Spleen (tissue), 11 donors: ENCODE measurements around the gene PYGO2. TPM values are rescaled to one million over a fixed set of nuclear protein-coding genes. Genes with fewer than 3 reads are reported as not detected.

Experiments
- DNase-seq: peaks from one replicate; pipeline ENCODE4 v3.0.0-alpha.2; 2020
- H3K27ac ChIP-seq, 8 donors: fragments of 200-600 bp; sonication (generic) in 7 of 8; 1 replicate in 4 of 8; 2 replicates in 4 of 8; pipeline versions ENCODE4 v1.5.0 to v1.8.0; 2016 to 2021; ENCODE audit warnings: inconsistent platforms in 4 of 8, mild to moderate bottlenecking in 4 of 8, moderate library complexity in 1 of 8
- H3K27me3 ChIP-seq, 7 donors: fragments of 200-600 bp; sonication (generic) in 6 of 7; replicated peaks in 1 of 7; 1 replicate in 4 of 7; 2 replicates in 3 of 7; pipeline versions ENCODE4 v1.5.0 to v1.8.0; 2016 to 2021; ENCODE audit warnings: inconsistent platforms in 3 of 7, mild to moderate bottlenecking in 1 of 7
- H3K36me3 ChIP-seq, 6 donors: fragments of 200-600 bp; sonication (generic) in 5 of 6; 1 replicate in 4 of 6; 2 replicates in 2 of 6; pipeline versions ENCODE4 v1.5.0 to v1.8.0; 2016 to 2021; ENCODE audit warnings: inconsistent platforms in 2 of 6
- H3K4me1 ChIP-seq, 6 donors: fragments of 200-600 bp; sonication (generic) in 5 of 6; 1 replicate in 3 of 6; 2 replicates in 3 of 6; pipeline versions ENCODE4 v1.5.0 to v1.8.0; 2016 to 2021; ENCODE audit warnings: inconsistent platforms in 3 of 6
- H3K4me3 ChIP-seq, 8 donors: fragments of 200-600 bp; sonication (generic) in 7 of 8; 1 replicate in 4 of 8; 2 replicates in 4 of 8; pipeline versions ENCODE4 v1.5.0 to v1.8.0; 2016 to 2021; ENCODE audit warnings: inconsistent platforms in 4 of 8, mild to moderate bottlenecking in 4 of 8, moderate library complexity in 2 of 8
- H3K9me3 ChIP-seq, 8 donors: fragments of 200-600 bp; sonication (generic) in 7 of 8; 1 replicate in 4 of 8; 2 replicates in 4 of 8; pipeline versions ENCODE4 v1.5.0 to v1.8.0; 2016 to 2021; ENCODE audit warnings: inconsistent platforms in 4 of 8
- POLR2A ChIP-seq, 3 donors: fragments of 450-650 bp; IDR thresholded peaks; one replicate each; pipeline ENCODE4 v1.5.1; 2017; ENCODE audit warnings: antibody characterized with exemption in 3 of 3, mild to moderate bottlenecking in 1 of 3
- POLR2AphosphoS5 ChIP-seq, 3 donors: sonication (generic); formaldehyde crosslinking; IDR thresholded peaks; one replicate each; pipeline ENCODE4 v1.5.1; 2017; ENCODE audit warnings: antibody characterized with exemption in 3 of 3
- WGBS, 5 donors: extraction: QIAGEN DNeasy Blood & Tissue Kit in 3 of 5; methylation state at CpG; one replicate each; pipeline versions ENCODE4 v1.1.5 to v1.1.7; 2013 to 2018; 5-methylcytosine and 5-hydroxymethylcytosine counted together
- intact Hi-C: fragments of 100-400 bp; cut with DNase I; formaldehyde crosslinking; loops from one replicate; pipeline ENCODE4 v1.15.0; 2023; ENCODE audit warnings: low total_unique reads
- polyA plus RNA-seq, 3 donors: library from polyadenylated mRNA; stranded (reverse); fragments of 200-250 nt; gene quantifications; one replicate each; pipeline ENCODE4 v1.2.1, GENCODE V29; 2013
- total RNA-seq, 7 donors: library from RNA; depleted of rRNA in 3 of 7; stranded (reverse); fragments of >200 nt in 3 of 7; fragmentation: NEBNext Ultra II Directional in 4 of 7; extraction: Animal tissue kit (Norgen Biotek cat#: 25700) in 4 of 7; gene quantifications; one replicate each; pipeline versions ENCODE4 v1.1.0 to v1.2.1, GENCODE V29; 2016 to 2021
- TF ChIP-seq, protein P1 (sequence below), 11 experiments: fragments of 200-600 bp in 7 of 11; fragments of 450-650 bp in 4 of 11; sonication (generic) in 4 of 11; IDR thresholded peaks in 8 of 11; conservative IDR thresholded peaks in 3 of 11; 1 replicate in 7 of 11; 2 replicates in 4 of 11; pipeline versions ENCODE4 v1.4.0 to v1.8.0; 2016 to 2021; ENCODE audit warnings: antibody characterized with exemption in 11 of 11, inconsistent platforms in 4 of 11, mild to moderate bottlenecking in 1 of 11
- donor health status: healthy with polysubstance abuse.
- donor health status: DM: no; HTN: no; CAD: no; lungs with moderate emphysema.
- donor health status: DM: no; HTN: no; CAD: no.
- donor health status: Bipolar disorder and iron deficiency.
- donor health status: healthy.
- donor health status: DM: no; HTN: no; CAD: no.
- donor health status: DM: yes; HTN: yes; CAD: no.

Gene PYGO2
- total and polyA plus RNA-seq, 10 donors, result 19.8 to 36.6 (median 35.2) TPM

DNA sequence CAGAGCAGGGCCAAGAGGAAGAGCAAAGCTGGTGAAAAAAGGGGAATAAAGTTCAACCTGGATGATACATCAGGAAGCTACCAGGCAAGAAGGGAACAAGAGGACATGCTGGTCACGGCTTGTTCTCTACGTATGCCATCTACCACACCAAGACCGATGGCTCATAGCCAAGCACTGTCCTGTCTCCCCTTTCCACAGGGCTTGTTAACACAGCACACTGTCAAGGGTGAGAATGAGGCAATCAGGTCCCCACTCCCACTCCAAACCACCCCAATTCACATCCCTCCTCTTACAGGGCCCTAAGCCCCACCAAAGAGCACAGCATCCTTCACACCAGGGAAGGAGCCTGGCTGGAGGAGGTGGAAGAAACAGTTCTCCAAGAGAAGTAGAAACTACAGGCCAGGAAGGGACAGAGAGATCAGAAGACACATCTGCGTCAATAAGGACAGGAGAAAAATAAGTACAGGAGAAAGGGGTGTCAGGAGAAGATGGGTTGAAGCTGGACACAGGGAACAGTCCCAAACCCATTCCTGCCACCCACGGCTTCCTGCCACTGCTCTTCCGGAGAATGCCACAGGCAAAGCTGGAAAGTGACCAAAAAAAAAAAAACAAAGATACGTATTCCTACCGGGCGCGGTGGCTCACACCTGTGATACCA lies 9.9 kb upstream of the PYGO2 start:
- 55 to 74% (median 66%) methylated on average over 10 of the region's 10 CpGs for WGBS, 5 donors
- intact Hi-C loops, result no loop called here
- Histone ChIP-seq H3K4me1 (peaks cover 35 to 87% (median 75%) of the 10 kb centered on the region in 6 donors), H3K27me3 (no peaks in the 10 kb centered on the region), H3K4me3 (peak overlapping the region in 3 of 8 donors; percentile 38 to 81 (median 43)), H3K36me3 (peaks cover 3 to 43% (median 23%) of the 10 kb centered on the region in 6 donors), H3K9me3 (no peaks in the 10 kb centered on the region), H3K27ac (peak overlapping the region; percentile 88 to 100 (median 98))
- TF ChIP-seq, protein P1, sequence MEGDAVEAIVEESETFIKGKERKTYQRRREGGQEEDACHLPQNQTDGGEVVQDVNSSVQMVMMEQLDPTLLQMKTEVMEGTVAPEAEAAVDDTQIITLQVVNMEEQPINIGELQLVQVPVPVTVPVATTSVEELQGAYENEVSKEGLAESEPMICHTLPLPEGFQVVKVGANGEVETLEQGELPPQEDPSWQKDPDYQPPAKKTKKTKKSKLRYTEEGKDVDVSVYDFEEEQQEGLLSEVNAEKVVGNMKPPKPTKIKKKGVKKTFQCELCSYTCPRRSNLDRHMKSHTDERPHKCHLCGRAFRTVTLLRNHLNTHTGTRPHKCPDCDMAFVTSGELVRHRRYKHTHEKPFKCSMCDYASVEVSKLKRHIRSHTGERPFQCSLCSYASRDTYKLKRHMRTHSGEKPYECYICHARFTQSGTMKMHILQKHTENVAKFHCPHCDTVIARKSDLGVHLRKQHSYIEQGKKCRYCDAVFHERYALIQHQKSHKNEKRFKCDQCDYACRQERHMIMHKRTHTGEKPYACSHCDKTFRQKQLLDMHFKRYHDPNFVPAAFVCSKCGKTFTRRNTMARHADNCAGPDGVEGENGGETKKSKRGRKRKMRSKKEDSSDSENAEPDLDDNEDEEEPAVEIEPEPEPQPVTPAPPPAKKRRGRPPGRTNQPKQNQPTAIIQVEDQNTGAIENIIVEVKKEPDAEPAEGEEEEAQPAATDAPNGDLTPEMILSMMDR (IDR thresholded peaks at IDR 0.05 in 8 of 11, conservative IDR thresholded peaks at IDR 0.05 in 3 of 11), result no peak
- no peak for TF ChIP-seq POLR2A (IDR thresholded peaks at IDR 0.05)
- no peak for TF ChIP-seq POLR2AphosphoS5 (IDR thresholded peaks at IDR 0.05)
- DNase-seq, result peak; percentile 51

DNA sequence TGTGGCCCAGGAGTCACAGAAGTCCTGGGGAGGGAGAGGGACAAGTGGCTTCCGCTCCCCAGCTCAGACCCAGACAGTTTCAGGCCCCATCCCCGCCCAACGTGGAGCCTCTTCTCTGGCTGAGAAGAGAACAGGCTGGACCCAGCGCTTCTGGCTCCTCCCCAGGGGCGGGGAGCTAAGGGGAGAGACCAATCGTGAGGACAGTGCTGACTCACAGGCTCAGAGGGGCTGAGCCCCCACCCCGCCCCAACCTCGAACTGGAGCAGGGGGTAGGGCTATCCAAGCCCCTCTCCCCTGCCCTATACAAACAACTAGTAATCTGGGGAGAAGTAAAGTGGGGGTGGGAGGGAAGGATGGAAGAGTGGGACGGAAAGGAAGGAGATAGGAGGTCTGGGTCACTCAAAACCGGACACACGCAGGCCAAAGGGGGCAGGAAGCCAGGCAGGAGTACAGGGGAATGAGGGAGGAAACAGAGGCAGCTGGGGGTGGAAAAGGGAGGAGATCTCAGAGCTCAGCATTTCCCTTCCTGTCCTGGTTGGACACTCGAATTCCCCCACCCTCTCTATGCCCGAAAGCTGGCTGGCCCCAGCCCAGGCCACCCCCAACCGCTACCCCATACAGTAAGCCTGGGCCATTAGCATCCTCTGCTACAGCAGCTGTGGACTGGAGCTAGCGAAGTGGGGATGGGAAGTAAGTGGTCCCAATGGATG lies 9.2 kb upstream of the PYGO2 start, which contains the start of gene SHC1:
TSS of gene SHC1 (minus strand) at position 117 of the 710 bp plus-strand sequence. CDS start 221 bp downstream, outside the sequence.
- Histone ChIP-seq H3K27ac (peak within 1 kb of the TSS; percentile 88 to 100 (median 98)), H3K36me3 (peaks cover 3 to 50% (median 30%) of the 10 kb centered on the region in 6 donors), H3K4me1 (peaks cover 32 to 87% (median 72%) of the 10 kb centered on the region in 6 donors), H3K4me3 (peak within 1 kb of the TSS; percentile 12 to 81 (median 32)), H3K9me3 (no peaks in the 10 kb centered on the region), H3K27me3 (no peaks in the 10 kb centered on the region)
- peak; percentile 84 to 95 (median 94) for TF ChIP-seq POLR2AphosphoS5 (IDR thresholded peaks at IDR 0.05)
- TF ChIP-seq, protein P1 (IDR thresholded peaks at IDR 0.05 in 8 of 11, conservative IDR thresholded peaks at IDR 0.05 in 3 of 11), result no peak
- TF ChIP-seq POLR2A (IDR thresholded peaks at IDR 0.05), result peak in 2 of 3 donors; percentile 36 to 75
- intact Hi-C loops, result no loop called here
- DNase-seq, result peak; percentile 92
- WGBS, 5 donors, result 21 to 34% (median 27%) methylated on average over 15 of the region's 15 CpGs

DNA sequence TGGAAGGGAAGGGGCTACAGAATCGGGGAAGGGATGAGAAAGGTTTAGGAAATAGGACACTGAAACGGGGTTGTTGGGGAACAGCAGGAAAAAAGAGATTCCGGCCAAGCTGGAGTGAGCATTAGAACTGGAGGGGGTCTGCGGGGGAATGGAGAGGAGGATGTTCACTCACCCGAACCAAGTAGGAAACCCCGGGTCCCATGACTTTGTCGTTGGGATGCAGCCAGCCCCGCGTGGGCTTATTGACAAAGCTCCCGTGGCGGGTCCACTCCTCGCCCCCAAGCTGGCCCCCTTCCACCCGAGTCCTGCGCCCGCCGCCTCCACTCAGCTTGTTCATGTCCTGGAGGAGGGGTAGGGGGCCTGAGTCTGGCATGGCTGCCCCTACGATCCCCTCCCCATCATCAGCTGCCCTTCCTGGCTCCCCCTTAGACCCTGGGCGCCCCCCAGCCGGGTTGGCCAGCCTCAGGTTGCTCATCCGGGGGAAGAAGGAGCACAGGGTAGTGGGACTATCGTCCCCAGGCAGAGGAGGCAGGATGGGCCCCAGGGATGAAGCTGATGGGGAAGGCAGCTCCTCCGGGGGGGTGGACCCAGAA lies 8.4 kb upstream of the PYGO2 start:
- Histone ChIP-seq H3K27ac (peak overlapping the region; percentile 88 to 100 (median 98)), H3K4me3 (peak overlapping the region; percentile 12 to 81 (median 32)), H3K9me3 (no peaks in the 10 kb centered on the region), H3K36me3 (peaks cover 3 to 58% (median 38%) of the 10 kb centered on the region in 6 donors), H3K4me1 (peaks cover 32 to 88% (median 75%) of the 10 kb centered on the region in 6 donors), H3K27me3 (no peaks in the 10 kb centered on the region)
- intact Hi-C loops, result no loop called here
- TF ChIP-seq POLR2A (IDR thresholded peaks at IDR 0.05) (no peak), POLR2AphosphoS5 (IDR thresholded peaks at IDR 0.05) (no peak)
- TF ChIP-seq, protein P1 (IDR thresholded peaks at IDR 0.05 in 8 of 11, conservative IDR thresholded peaks at IDR 0.05 in 3 of 11), result no peak
- 39 to 52% (median 45%) methylated on average over 16 to 22 of the region's 22 CpGs for WGBS, 5 donors
- peak; percentile 76 for DNase-seq
